Ishikawa (cell line): ENCODE data around the gene MRPL28.

Experiments used
- RAD21 ChIP-seq: IDR thresholded peaks from 2 replicates; pipeline ENCODE4 v1.6.1; 2012; ENCODE audit warnings: low read depth
- YY1 ChIP-seq: IDR thresholded peaks from 2 replicates; pipeline ENCODE4 v1.6.1; 2012; ENCODE audit warnings: low read depth

- no peak for TF ChIP-seq YY1
- no peak for TF ChIP-seq RAD21
These were observed 10.3 kb upstream of the MRPL28 start for GRCh38 chr16:380762-381011.
